GM13977 (cell line): ENCODE data around the gene USP36.

Source experiments
- DNase-seq: peaks from one replicate; pipeline ENCODE4 v3.0.0; 2012; ENCODE audit warnings: low spot score
- CTCF ChIP-seq: IDR thresholded peaks from 2 replicates; pipeline ENCODE4 v1.5.1; 2012; ENCODE audit warnings: mild to moderate bottlenecking, control low read depth; ENCODE audit not compliant: insufficient read depth; ENCODE audit errors: extremely low read depth, missing control alignments
- in situ Hi-C: fragments of 300-500 bp; cut with MboI; formaldehyde crosslinking; loops from one replicate; pipeline ENCODE4 v1.12.0; 2022; ENCODE audit warnings: low sequenced_read_pairs, low pct_unique_long_range_greater_than_20kb, mixed read lengths, inconsistent platforms; ENCODE audit not compliant: unreplicated experiment

Gene USP36

GRCh38 chr17:78765821-78766220 is 74.8 kb downstream of the USP36 start:
- in situ Hi-C loops: no loop called here
- TF ChIP-seq CTCF: no peak
- no peak for DNase-seq

- TF ChIP-seq CTCF: no peak
- in situ Hi-C loops: no loop called here
- DNase-seq: no peak
Observed at GRCh38 chr17:78764871-78765270, 75.7 kb downstream of the USP36 start.

- no peak for TF ChIP-seq CTCF
- in situ Hi-C loops: no loop called here
- DNase-seq: no peak
Observed at GRCh38 chr17:78763561-78763960, 77.1 kb downstream of the USP36 start.

GRCh38 chr17:78761789-78762406 is 78.7 kb downstream of the USP36 start:
- no peak for TF ChIP-seq CTCF
- in situ Hi-C loops: no loop called here
- DNase-seq: no peak

- no peak for TF ChIP-seq CTCF
- no peak for DNase-seq
- in situ Hi-C loops: no loop called here
Observed at GRCh38 chr17:78759969-78760352, 80.7 kb downstream of the USP36 start.

- no peak for DNase-seq
- TF ChIP-seq CTCF: no peak
- in situ Hi-C loops: no loop called here
Observed at GRCh38 chr17:78759203-78759968, 81.2 kb downstream of the USP36 start.
